Epithelial cell of proximal tubule (primary cell): ENCODE results near the gene ARRB2. TPM values are rescaled to one million over a fixed set of nuclear protein-coding genes. Genes with fewer than 3 reads are reported as not detected.

Source experiments
- DNase-seq: peaks from one replicate; pipeline ENCODE4 v3.0.0-alpha.2; 2011; ENCODE audit warnings: low read depth
- H3K4me3 ChIP-seq: 2 replicates; pipeline ENCODE4 v1.5.1; 2011; ENCODE audit warnings: low read depth, mild to moderate bottlenecking, low read length
- total RNA-seq: library from RNA; depleted of rRNA; stranded (reverse); fragments of >200 nt; gene quantifications from 2 replicates; pipeline ENCODE4 v1.2.3, GENCODE V29; 2015
- TF ChIP-seq, protein P1 (sequence below): conservative IDR thresholded peaks from 2 replicates; pipeline ENCODE4 v1.5.1; 2012; ENCODE audit warnings: low read depth, mild to moderate bottlenecking, low read length

ARRB2 gene
- total RNA-seq, 1 donor from 2014 or later: 19.9 TPM

DNA sequence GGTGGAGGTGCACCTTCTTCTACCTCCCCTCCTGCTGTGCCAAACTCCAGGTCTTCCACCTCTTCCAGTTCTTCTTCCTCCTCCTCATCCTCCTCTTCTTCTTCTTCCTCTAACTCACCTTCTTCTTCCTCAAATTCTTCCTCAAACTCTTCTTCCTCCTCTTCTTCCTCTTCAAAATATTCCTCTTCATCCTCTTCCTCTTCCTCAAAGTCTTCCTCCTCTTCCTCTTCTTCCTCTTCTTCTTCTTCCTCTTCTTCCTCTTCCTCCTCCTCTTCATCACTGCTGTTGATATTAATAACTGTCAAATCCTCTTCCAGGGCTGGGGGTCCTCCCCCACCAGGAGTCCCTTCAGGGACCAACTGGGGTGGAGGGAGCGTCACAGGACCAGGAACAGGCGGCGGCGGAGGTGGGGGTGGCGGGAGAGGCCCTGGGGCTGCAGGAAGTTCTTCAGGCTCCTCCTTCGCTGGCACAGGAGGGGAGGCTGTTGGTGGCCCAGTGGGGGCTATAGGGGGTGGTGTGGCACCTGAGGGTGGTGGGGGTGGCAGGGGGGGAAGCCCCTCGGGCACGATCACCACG is 38.3 kb upstream of the ARRB2 start:
- no peak for DNase-seq
- TF ChIP-seq, protein P1, sequence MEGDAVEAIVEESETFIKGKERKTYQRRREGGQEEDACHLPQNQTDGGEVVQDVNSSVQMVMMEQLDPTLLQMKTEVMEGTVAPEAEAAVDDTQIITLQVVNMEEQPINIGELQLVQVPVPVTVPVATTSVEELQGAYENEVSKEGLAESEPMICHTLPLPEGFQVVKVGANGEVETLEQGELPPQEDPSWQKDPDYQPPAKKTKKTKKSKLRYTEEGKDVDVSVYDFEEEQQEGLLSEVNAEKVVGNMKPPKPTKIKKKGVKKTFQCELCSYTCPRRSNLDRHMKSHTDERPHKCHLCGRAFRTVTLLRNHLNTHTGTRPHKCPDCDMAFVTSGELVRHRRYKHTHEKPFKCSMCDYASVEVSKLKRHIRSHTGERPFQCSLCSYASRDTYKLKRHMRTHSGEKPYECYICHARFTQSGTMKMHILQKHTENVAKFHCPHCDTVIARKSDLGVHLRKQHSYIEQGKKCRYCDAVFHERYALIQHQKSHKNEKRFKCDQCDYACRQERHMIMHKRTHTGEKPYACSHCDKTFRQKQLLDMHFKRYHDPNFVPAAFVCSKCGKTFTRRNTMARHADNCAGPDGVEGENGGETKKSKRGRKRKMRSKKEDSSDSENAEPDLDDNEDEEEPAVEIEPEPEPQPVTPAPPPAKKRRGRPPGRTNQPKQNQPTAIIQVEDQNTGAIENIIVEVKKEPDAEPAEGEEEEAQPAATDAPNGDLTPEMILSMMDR: no peak
- H3K4me3 ChIP-seq: no peak overlapping the region

DNA sequence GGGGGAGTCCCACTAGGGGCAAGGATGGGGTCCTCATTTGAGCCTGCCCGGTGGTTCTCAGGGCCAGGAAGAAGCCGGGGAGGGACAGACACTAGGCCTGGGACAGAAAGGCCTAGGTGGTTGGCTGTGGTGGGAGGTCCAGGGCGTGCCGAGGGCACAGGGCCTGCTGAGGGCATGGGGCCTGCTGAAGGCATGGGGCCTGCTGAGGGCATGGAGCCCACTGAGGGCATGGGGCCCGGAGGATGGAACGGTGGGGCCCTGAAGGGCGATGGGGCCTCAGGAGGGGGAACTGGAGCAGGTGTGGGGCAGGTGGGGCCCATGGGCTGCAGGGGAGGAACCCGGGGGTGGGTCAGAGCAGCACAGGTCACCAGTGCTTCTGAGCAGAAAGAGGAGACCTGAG is 37.7 kb upstream of the ARRB2 start:
- TF ChIP-seq, protein P1: no peak
- H3K4me3 ChIP-seq: no peak overlapping the region
- DNase-seq: no peak

DNA sequence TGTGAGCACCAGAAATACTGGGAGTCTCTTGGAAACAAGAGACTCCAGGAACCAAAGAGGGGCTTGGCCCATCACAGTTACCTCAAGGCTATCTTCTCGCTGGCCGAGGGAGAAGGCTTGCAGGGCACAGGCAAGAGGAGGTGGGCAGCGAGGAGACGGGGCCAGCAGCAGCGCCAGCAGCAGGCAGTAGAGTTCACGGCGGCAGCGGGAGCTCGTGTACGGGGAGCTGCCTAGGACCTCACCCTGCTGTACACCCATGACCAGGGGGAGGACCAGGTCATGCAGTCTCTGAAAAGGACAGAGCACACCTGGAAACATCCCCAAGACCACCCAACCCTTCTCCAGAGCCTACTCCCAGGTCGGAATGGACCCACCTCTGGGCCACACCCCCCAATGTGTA is 37.3 kb upstream of the ARRB2 start:
- TF ChIP-seq, protein P1: no peak
- no peak overlapping the region for H3K4me3 ChIP-seq
- DNase-seq: no peak

DNA sequence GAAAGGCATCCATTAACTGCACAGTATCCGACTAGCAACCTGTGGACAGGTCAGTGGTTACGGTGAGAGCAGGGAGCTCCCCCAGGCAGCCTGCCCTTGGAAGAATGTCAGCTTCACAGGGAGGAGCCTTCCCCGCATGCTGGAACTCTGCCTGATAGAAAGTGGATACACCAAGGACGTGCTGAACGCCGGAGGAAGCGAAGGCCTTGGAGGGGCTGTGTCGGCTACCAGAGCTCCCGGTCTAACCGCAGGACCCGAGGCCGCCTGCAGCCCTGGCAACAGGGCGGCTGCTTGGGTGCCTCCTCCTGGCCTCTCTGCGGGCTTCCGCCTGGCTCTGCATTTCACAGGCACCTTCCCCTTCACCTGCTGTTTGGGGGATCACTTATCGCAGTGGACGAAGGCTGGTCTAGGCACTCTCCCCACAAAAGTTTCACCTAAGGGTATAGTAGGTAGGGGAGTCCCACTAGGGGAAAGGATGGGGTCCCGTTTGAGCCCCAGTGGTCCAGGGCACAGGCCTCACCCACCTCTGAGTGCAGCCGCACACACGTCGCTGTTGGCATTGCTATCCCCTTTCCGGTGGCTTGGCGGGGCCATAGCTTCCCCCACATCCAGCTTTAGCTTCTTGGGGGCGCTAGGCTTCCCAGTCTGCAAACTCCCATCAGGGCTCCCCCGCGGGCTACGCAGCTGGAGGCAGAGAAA is 36.3 kb upstream of the ARRB2 start:
- H3K4me3 ChIP-seq: no peak overlapping the region
- DNase-seq: no peak
- TF ChIP-seq, protein P1: no peak

DNA sequence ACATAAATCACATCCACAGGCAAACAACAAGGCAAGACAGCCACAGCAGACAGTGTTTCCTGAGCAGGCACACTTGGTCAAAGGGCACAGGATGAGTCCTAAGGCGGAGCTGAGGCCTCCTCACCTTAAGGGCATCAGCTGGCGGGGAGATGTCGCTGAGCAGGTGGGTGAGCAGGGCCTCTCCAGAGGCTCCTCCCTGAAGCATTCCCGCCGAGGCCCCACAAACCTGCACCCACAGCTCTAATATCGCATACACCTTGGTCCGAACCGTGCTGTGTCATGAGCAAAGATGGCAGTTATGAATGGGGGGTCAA is 35.8 kb upstream of the ARRB2 start:
- no peak overlapping the region for H3K4me3 ChIP-seq
- no peak for DNase-seq
- TF ChIP-seq, protein P1: no peak

DNA sequence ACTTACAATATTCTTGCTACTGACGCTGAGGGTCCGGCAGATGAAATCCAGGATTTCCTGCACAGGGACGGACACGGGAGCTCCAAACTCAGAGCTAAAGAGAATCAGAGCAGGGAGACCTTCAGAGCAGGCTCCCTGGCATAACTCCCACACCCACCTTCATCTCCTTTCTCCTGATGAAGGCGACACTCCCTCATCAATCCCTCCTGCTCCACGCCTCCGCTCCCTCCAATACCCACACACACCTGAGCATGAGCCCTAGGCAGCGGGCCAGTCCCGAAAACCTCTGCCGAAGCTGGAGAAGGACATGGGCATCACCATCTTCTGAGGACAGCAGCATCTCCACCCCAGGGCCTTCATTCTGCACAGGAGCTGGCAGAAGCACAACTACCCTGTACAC is 34.6 kb upstream of the ARRB2 start:
- TF ChIP-seq, protein P1: no peak
- no peak for DNase-seq
- no peak overlapping the region for H3K4me3 ChIP-seq

DNA sequence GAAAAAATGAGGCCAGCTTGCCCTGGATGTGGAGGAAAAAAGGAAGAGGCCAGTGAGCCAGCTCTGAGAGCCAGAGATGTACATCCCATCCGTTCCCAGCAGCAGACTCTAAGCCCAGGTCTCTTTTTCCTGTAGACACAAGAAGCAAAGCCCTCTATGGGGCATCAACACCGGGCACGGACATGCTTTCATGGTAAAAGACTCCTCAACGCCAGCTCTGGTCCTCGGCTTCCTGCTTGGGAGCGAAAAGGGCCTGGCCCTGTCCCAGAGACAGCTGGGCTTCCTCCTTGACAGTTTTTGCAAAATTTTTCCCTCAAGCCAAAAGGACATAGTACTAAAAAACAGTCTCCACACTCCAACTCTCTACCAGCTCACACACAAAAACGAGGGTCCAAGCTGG is 33.6 kb upstream of the ARRB2 start:
- TF ChIP-seq, protein P1: no peak
- DNase-seq: no peak
- no peak overlapping the region for H3K4me3 ChIP-seq
